ENCODE measurements around the gene CENPV.

Gene CENPV

GRCh38 chr17:16294560-16294959 is 58.7 kb downstream of the CENPV start:
- no peaks in the 10 kb centered on the region for H3K79me2 ChIP-seq (ENCODE audit: insufficient read depth, low read length)
- H3K4me3 ChIP-seq (ENCODE audit: low read depth in 1 of 2, low read length in 2 of 2) = no peak overlapping the region
- H3K36me3 ChIP-seq (ENCODE audit: insufficient read depth, low read length) = no peaks in the 10 kb centered on the region
- ATAC-seq (ENCODE audit: insufficient read depth, low read depth) (no peak), DNase-seq (no peak)
- no peaks in the 10 kb centered on the region for H3K4me1 ChIP-seq (ENCODE audit: insufficient read depth, low read length)
- no peak overlapping the region for H3K4me2 ChIP-seq (ENCODE audit: insufficient read depth, low read length)
- no peak overlapping the region for H3K9ac ChIP-seq (ENCODE audit: low read depth, low read length)
- H3K27me3 ChIP-seq (ENCODE audit: insufficient read depth, low read length, poor library complexity) = no peaks in the 10 kb centered on the region
- no peak for TF ChIP-seq CTCF (IDR thresholded peaks at IDR 0.05; ENCODE audit: borderline replicate concordance, extremely low read depth, low read length, poor library complexity, severe bottlenecking)
- no peak for TF ChIP-seq EZH2 (IDR thresholded peaks at IDR 0.05; ENCODE audit: borderline replicate concordance, low read depth, low read length, severe bottlenecking)
- no peaks in the 10 kb centered on the region for H4K20me1 ChIP-seq (ENCODE audit: insufficient read depth, low read length)
- no peak overlapping the region for H3K27ac ChIP-seq (ENCODE audit: low read length)
- no peak overlapping the region for H2AFZ ChIP-seq (ENCODE audit: low read depth, low read length)
- no peaks in the 10 kb centered on the region for H3K9me3 ChIP-seq (ENCODE audit: insufficient read depth, low read length, severe bottlenecking)

- H3K4me2 ChIP-seq (ENCODE audit: insufficient read depth, low read length) = no peak overlapping the region
- no peaks in the 10 kb centered on the region for H3K36me3 ChIP-seq (ENCODE audit: insufficient read depth, low read length)
- no peak for ATAC-seq (ENCODE audit: insufficient read depth, low read depth)
- no peak for TF ChIP-seq EZH2 (IDR thresholded peaks at IDR 0.05; ENCODE audit: borderline replicate concordance, low read depth, low read length, severe bottlenecking)
- no peak for DNase-seq
- no peak overlapping the region for H3K9ac ChIP-seq (ENCODE audit: low read depth, low read length)
- H3K9me3 ChIP-seq (ENCODE audit: insufficient read depth, low read length, severe bottlenecking) = no peaks in the 10 kb centered on the region
- H3K27me3 ChIP-seq (ENCODE audit: insufficient read depth, low read length, poor library complexity) = no peaks in the 10 kb centered on the region
- H3K4me1 ChIP-seq (ENCODE audit: insufficient read depth, low read length) = no peaks in the 10 kb centered on the region
- no peak overlapping the region for H3K27ac ChIP-seq (ENCODE audit: low read length)
- no peaks in the 10 kb centered on the region for H3K79me2 ChIP-seq (ENCODE audit: insufficient read depth, low read length)
- H2AFZ ChIP-seq (ENCODE audit: low read depth, low read length) = no peak overlapping the region
- H3K4me3 ChIP-seq (ENCODE audit: low read depth in 1 of 2, low read length in 2 of 2) = no peak overlapping the region
- no peaks in the 10 kb centered on the region for H4K20me1 ChIP-seq (ENCODE audit: insufficient read depth, low read length)
These were observed 59.3 kb downstream of the CENPV start for GRCh38 chr17:16293931-16294330.
